Epithelial cell of prostate (primary cell): ENCODE data around the gene CHMP1B.

Experiments
- DNase-seq: peaks from one replicate; pipeline ENCODE4 v3.0.0-alpha.2; 2011; ENCODE audit warnings: low read depth, low spot score
- H3K27ac ChIP-seq: fragments of 450-650 bp; 2 replicates; pipeline ENCODE4 v1.5.1; 2017; ENCODE audit warnings: mild to moderate bottlenecking

Gene CHMP1B

GRCh38 chr18:11851146-11851805 is at the start of gene CHMP1B:
TSS of gene CHMP1B (plus strand) at chr18:11851413. CDS start at chr18:11851512, 99 bp downstream.
- peak within 1 kb of the TSS; percentile 97 for H3K27ac ChIP-seq
- peak; percentile 81 for DNase-seq

GRCh38 chr18:11801573-11801972 is 49.6 kb upstream of the CHMP1B start:
- no peak for DNase-seq
- H3K27ac ChIP-seq, result no peak overlapping the region

GRCh38 chr18:11802158-11802557 is 49.1 kb upstream of the CHMP1B start:
- no peak overlapping the region for H3K27ac ChIP-seq
- no peak for DNase-seq

GRCh38 chr18:11802586-11802985 is 48.6 kb upstream of the CHMP1B start:
- DNase-seq, result no peak

GRCh38 chr18:11807233-11807632 is 44.0 kb upstream of the CHMP1B start:
- no peak for DNase-seq
- H3K27ac ChIP-seq, result peak overlapping the region; percentile 69

More at GRCh38 chr18:11802586-11802985, 48.6 kb upstream of the CHMP1B start:
- no peak overlapping the region for H3K27ac ChIP-seq

GRCh38 chr18:11808001-11808855 is 43.0 kb upstream of the CHMP1B start:
- peak; percentile 72 for DNase-seq
- H3K27ac ChIP-seq, result peak overlapping the region; percentile 69

GRCh38 chr18:11809895-11810294 is 41.3 kb upstream of the CHMP1B start:
- DNase-seq, result no peak
- H3K27ac ChIP-seq, result no peak overlapping the region

GRCh38 chr18:11810379-11810778 is 40.8 kb upstream of the CHMP1B start:
- DNase-seq, result no peak
- no peak overlapping the region for H3K27ac ChIP-seq

- DNase-seq, result no peak
These were observed 40.2 kb upstream of the CHMP1B start for GRCh38 chr18:11811009-11811408.

GRCh38 chr18:11817229-11817628 is 34.0 kb upstream of the CHMP1B start:
- no peak for DNase-seq

More at GRCh38 chr18:11811009-11811408, 40.2 kb upstream of the CHMP1B start:
- no peak overlapping the region for H3K27ac ChIP-seq

GRCh38 chr18:11818486-11819203 is 32.6 kb upstream of the CHMP1B start:
- DNase-seq, result no peak
- no peak overlapping the region for H3K27ac ChIP-seq

More at GRCh38 chr18:11817229-11817628, 34.0 kb upstream of the CHMP1B start:
- H3K27ac ChIP-seq, result no peak overlapping the region

- no peak for DNase-seq
- no peak overlapping the region for H3K27ac ChIP-seq
These were observed 31.3 kb upstream of the CHMP1B start for GRCh38 chr18:11819938-11820337.

- no peak for DNase-seq
- H3K27ac ChIP-seq, result no peak overlapping the region
These were observed 30.5 kb upstream of the CHMP1B start for GRCh38 chr18:11820697-11821096.

GRCh38 chr18:11821208-11821607 is 30.0 kb upstream of the CHMP1B start:
- no peak for DNase-seq

GRCh38 chr18:11821643-11822237 is 29.5 kb upstream of the CHMP1B start:
- no peak overlapping the region for H3K27ac ChIP-seq
- no peak for DNase-seq

More at GRCh38 chr18:11821208-11821607, 30.0 kb upstream of the CHMP1B start:
- no peak overlapping the region for H3K27ac ChIP-seq

GRCh38 chr18:11823545-11823944 is 27.7 kb upstream of the CHMP1B start:
- DNase-seq, result no peak
- no peak overlapping the region for H3K27ac ChIP-seq

GRCh38 chr18:11826836-11827235 is 24.4 kb upstream of the CHMP1B start:
- no peak for DNase-seq
- no peak overlapping the region for H3K27ac ChIP-seq

- no peak for DNase-seq
- no peak overlapping the region for H3K27ac ChIP-seq
These were observed 22.3 kb upstream of the CHMP1B start for GRCh38 chr18:11828786-11829432.

- DNase-seq, result no peak
These were observed 20.6 kb upstream of the CHMP1B start for GRCh38 chr18:11830585-11830984.

GRCh38 chr18:11831921-11832320 is 19.3 kb upstream of the CHMP1B start:
- no peak for DNase-seq
- no peak overlapping the region for H3K27ac ChIP-seq

More at GRCh38 chr18:11830585-11830984, 20.6 kb upstream of the CHMP1B start:
- H3K27ac ChIP-seq, result no peak overlapping the region
